Tibial artery (tissue), 4 donors: ENCODE measurements around the gene SLC27A5.
"Not testable (repeated sequence)": the region's sequence is repeated elsewhere in the genome, so short reads cannot be mapped to it uniquely, and the experiment has no call there.

Source experiments
- DNase-seq, 2 donors: peaks; one replicate each; pipeline ENCODE4 v3.0.0-alpha.2; 2019
- H3K27ac ChIP-seq, 2 donors: fragments of 200-600 bp; sonication (generic) in 1 of 2; 1 replicate in 1 of 2; 2 replicates in 1 of 2; pipeline ENCODE4 v1.5.1; 2018 to 2019; ENCODE audit warnings: mild to moderate bottlenecking in 1 of 2
- H3K27me3 ChIP-seq, 2 donors: fragments of 200-600 bp; sonication (generic) in 1 of 2; one replicate each; pipeline versions ENCODE4 v1.5.1 to v1.6.0; 2016 to 2019
- H3K36me3 ChIP-seq, 3 donors: fragments of 200-600 bp; sonication (generic) in 2 of 3; one replicate each; pipeline ENCODE4 v1.5.1; 2016 to 2019; ENCODE audit warnings: mild to moderate bottlenecking in 2 of 3
- H3K4me1 ChIP-seq, 4 donors: fragments of 200-600 bp; sonication (generic) in 2 of 4; 1 replicate in 3 of 4; 2 replicates in 1 of 4; pipeline ENCODE4 v1.5.1; 2016 to 2019
- H3K4me3 ChIP-seq, 2 donors: fragments of 200-600 bp; sonication (generic) in 1 of 2; 1 replicate in 1 of 2; 2 replicates in 1 of 2; pipeline ENCODE4 v1.5.1; 2018 to 2019; ENCODE audit warnings: mild to moderate bottlenecking in 2 of 2
- H3K9me3 ChIP-seq, 3 donors: fragments of 200-600 bp; sonication (generic) in 1 of 3; one replicate each; pipeline ENCODE4 v1.5.1; 2016 to 2019
- intact Hi-C: fragments of 100-400 bp; cut with DNase I; formaldehyde crosslinking; loops from one replicate; pipeline ENCODE4 v1.15.0; 2023; ENCODE audit warnings: low total_unique reads
- TF ChIP-seq, protein P1 (sequence below), 2 experiments: fragments of 200-600 bp in 1 of 2; fragments of 450-650 bp in 1 of 2; IDR thresholded peaks; one replicate each; pipeline ENCODE4 v1.5.1; 2017 to 2019; ENCODE audit warnings: antibody characterized with exemption in 2 of 2, mild to moderate bottlenecking in 1 of 2, moderate library complexity in 1 of 2

The SLC27A5 gene

DNA sequence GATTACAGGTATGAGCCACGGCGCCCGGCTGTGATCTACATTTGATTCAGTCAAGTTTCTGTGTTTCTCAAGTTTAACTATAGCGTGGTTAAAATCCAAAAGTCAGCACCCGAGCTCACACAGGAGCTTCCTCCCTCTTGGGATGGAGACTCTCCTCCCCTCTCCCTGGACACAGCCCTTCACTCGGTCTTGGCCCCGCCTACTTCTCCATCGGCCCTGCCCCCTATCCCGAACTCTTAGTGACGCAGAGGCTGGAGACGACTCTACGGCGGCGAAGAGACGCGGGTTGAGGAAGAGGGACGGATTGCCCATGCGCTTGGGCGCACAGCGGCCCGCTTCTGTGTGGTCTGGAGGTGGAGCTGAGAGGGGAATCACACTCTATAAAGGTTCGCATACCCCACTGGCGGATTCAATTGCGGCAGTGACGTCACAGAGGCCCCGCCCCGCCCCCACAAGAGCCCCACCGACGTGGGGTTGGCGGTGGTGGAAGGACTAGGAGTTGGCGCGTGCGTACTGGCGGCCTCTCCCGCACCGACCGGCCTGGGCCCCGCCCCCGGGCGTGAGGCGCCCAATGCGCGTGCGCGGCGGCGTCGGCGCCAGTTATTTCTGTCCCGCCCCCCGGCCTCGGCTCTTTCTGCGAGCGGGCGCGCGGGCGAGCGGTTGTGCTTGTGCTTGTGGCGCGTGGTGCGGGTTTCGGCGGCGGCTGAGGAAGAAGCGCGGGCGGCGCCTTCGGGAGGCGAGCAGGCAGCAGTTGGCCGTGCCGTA, 32.2 kb upstream of the SLC27A5 start, which contains the start of gene TRIM28:
Gene TRIM28, plus strand, starts transcription at position 239 of the 765 bp plus-strand sequence. CDS start 694 bp downstream, outside the sequence.
- DNase-seq = peak; percentile 98 to 99
- H3K4me3 ChIP-seq = peak within 1 kb of the TSS; percentile 80 to 96
- intact Hi-C loops = no loop called here
- peak within 1 kb of the TSS; percentile 94 to 95 for H3K27ac ChIP-seq
- peaks cover 21 to 31% (median 28%) of the 10 kb centered on the region in 3 donors for H3K36me3 ChIP-seq
- TF ChIP-seq, protein P1, sequence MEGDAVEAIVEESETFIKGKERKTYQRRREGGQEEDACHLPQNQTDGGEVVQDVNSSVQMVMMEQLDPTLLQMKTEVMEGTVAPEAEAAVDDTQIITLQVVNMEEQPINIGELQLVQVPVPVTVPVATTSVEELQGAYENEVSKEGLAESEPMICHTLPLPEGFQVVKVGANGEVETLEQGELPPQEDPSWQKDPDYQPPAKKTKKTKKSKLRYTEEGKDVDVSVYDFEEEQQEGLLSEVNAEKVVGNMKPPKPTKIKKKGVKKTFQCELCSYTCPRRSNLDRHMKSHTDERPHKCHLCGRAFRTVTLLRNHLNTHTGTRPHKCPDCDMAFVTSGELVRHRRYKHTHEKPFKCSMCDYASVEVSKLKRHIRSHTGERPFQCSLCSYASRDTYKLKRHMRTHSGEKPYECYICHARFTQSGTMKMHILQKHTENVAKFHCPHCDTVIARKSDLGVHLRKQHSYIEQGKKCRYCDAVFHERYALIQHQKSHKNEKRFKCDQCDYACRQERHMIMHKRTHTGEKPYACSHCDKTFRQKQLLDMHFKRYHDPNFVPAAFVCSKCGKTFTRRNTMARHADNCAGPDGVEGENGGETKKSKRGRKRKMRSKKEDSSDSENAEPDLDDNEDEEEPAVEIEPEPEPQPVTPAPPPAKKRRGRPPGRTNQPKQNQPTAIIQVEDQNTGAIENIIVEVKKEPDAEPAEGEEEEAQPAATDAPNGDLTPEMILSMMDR (IDR thresholded peaks at IDR 0.05) = peak in 1 of 2 experiments; percentile 14
- H3K9me3 ChIP-seq = no peaks in the 10 kb centered on the region
- peaks cover 0 to 7% of the 10 kb centered on the region in 2 donors for H3K27me3 ChIP-seq
- peaks cover 4 to 35% (median 28%) of the 10 kb centered on the region in 4 donors for H3K4me1 ChIP-seq

DNA sequence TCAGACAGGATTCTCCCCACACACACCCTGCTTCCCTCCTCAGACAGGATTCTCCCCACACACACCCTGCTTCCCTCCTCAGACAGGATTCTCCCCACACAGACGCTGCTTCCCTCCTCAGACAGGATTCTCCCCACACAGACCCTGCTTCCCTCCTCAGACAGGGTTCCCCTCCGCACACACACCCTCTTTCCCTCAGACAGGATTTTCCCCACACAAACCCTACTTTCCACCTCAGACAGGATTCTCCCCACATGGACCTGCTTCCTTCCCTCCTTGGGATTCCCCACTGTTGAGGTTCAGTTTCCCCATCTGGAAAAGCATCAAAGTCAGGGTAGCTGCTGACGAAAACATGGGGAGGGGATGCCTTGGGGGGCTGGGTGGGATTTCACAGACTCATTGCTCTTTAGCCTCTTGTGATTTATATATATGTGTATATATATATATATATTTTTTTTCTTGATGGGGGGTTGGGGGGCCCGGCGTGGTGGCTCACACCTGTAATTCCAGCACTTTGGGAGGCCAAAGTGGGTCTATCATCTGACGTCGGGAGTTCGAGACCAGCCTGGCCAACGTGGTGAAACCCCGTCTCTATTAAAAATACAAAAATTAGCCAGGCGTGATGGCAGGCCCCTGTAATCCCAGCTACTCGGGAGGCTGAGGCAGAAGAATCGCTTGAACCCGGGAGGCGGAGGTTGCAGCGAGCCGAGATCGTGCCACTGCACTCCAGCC, 31.0 kb upstream of the SLC27A5 start:
- H3K9me3 ChIP-seq, intact Hi-C loops, DNase-seq: not testable (repeated sequence)
- H3K27ac ChIP-seq = peak overlapping the region; percentile 94 to 95
- peaks cover 4 to 45% (median 31%) of the 10 kb centered on the region in 4 donors for H3K4me1 ChIP-seq
- H3K4me3 ChIP-seq = peak overlapping the region; percentile 80 to 96
- H3K36me3 ChIP-seq = peaks cover 9 to 19% (median 16%) of the 10 kb centered on the region in 3 donors
- H3K27me3 ChIP-seq = peaks cover 0 to 18% of the 10 kb centered on the region in 2 donors

DNA sequence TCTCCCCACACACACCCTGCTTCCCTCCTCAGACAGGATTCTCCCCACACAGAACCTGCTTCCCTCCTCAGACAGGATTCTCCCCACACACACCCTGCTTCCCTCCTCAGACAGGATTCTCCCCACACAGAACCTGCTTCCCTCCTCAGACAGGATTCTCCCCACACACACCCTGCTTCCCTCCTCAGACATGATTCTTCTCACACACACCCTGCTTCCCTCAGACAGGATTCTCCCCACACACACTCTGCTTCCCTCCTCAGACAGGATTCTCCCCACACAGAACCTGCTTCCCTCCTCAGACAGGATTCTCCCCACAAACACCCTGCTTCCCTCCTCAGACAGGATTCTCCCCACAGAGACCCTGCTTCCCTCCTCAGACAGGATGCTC, 27.4 kb upstream of the SLC27A5 start:
- intact Hi-C loops, H3K9me3 ChIP-seq, DNase-seq, H3K36me3 ChIP-seq, H3K4me3 ChIP-seq, H3K27ac ChIP-seq: not testable (repeated sequence)
- H3K27me3 ChIP-seq = peaks cover 0 to 38% of the 10 kb centered on the region in 2 donors
- peaks cover 0 to 17% (median 8%) of the 10 kb centered on the region in 4 donors for H3K4me1 ChIP-seq

DNA sequence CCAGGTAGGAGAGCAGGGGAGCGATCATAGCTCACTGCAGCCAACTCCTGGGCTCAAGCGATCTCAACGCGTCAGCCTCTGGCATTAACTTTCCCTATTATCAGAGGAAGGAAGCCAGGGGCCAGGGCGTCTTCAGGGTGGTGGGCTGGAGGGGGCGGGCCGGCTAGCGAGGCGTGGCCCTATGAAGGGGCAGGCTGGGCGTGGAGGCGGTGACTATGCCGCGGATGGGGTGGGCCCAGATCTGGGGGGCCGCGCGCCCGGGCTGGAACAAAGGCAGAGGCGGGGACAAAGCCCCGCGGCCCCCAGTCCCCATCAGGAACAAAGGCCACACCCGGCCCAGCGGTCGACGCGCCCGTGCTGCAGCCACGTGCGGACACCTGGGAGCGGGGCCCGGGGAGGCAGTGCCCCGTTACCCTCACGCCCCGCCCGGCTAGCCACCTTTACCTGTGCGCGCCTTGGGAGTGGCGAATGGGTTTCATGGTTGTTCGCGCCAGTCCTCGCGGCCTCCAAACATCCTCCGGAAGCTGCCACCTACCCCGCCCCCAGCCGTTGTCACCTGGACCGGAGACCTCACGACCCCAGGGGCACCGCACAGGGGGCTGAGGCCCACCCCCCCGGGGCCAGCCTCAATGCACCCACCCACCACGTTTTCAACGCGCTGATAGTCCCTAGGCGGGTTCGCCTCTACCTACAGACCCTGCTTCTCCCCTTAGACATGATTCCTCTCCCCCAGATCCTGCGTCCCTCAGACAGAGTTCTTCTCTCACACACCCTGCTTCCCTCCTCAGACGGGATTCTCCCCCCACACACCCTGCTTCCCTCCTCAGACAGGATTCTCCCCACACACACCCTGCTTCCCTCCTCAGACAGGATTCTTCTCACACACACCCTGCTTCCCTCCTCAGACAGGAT, 26.7 kb upstream of the SLC27A5 start:
- TF ChIP-seq, protein P1 (IDR thresholded peaks at IDR 0.05) = no peak
- Histone ChIP-seq H3K36me3 (no peaks in the 10 kb centered on the region), H3K4me1 (peaks cover 0 to 16% (median 6%) of the 10 kb centered on the region in 4 donors), H3K27ac (no peak overlapping the region), H3K4me3 (peak overlapping the region; percentile 7 to 28), H3K27me3 (peaks cover 0 to 38% of the 10 kb centered on the region in 2 donors), H3K9me3 (no peaks in the 10 kb centered on the region)
- intact Hi-C loops = no loop called here
- no peak for DNase-seq

DNA sequence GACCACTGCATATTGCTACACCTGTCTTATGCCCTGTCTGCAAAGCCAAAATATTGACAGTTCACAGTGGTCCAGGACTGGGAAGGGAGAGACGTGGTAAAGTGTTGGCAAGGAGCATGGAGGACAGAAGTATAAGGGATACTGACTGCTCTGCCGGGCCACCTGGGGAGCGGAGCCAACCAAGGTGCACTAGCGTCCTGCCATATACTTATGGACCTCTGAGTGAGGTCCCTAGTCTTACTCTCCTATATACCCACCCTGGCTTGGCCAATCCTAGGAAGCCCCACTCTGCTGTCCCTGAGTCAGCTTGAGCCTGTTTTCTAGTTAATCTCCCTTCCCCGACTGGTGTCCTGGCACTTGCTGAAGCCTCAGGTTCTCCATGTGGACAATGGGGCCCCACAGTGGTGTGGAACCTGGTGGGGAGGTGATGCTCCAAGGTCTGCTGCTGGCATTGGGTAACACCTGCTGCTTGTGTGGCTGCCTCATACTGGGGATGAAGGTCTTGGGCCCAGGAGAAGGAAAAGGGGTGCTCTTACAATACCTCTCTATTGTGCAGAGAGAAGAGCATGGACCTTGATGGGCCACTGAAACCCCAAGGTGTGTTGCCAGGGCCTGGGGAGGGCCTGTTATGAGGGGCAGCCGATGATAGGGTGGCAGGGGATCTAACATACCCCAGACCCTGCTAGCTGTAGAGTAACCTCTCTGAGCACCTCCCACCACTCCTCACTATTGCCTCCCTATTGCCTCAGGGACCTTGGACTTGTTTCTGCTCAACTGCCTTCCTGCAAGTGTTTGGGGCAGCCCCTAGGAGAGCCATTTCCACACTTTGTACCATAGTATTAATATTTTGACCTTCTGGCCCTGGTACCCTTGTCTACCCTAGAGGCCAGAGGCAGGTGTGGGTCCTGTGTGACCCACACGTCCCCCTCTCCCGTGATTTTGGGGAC, 25.3 kb upstream of the SLC27A5 start:
- Histone ChIP-seq H3K4me3 (no peak overlapping the region), H3K27ac (no peak overlapping the region), H3K36me3 (no peaks in the 10 kb centered on the region), H3K4me1 (peaks cover 0 to 10% (median 3%) of the 10 kb centered on the region in 4 donors), H3K27me3 (peaks cover 0 to 41% of the 10 kb centered on the region in 2 donors), H3K9me3 (no peaks in the 10 kb centered on the region)
- no peak for DNase-seq
- intact Hi-C loops = no loop called here
- TF ChIP-seq, protein P1 (IDR thresholded peaks at IDR 0.05) = no peak
